ENCODE results near the gene FRRS1L. TPM values are rescaled to one million over a fixed set of nuclear protein-coding genes. Genes with fewer than 3 reads are reported as not detected.

FRRS1L gene
- total RNA-seq, 1 donor from 2014 or later: 6.7 TPM

DNA sequence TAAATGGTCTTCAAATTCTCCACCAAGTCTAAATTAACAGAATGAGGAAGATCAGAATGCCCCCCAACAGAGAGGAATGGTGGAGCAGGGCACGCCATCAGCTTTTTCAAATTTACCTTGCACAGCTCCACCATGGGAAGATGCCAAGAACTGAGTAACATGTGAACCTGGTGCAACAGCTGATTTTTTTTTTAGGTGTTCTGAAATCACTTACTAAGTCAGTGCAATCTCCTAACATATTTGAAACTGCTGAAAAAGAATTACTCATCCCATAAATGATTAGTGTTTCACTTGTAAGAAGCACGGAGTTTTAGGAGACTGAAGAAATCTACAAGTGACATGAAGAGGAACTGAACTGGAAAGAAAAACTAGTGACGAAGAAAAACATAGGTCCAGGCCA is 52.4 kb downstream of the FRRS1L start:
- H3K4me3 Mint-ChIP-seq (ENCODE audit: unreplicated experiment): no peak overlapping the region
- H3K27ac Mint-ChIP-seq (ENCODE audit: unreplicated experiment): peak overlapping the region; percentile 93
- TF ChIP-seq, protein P1, sequence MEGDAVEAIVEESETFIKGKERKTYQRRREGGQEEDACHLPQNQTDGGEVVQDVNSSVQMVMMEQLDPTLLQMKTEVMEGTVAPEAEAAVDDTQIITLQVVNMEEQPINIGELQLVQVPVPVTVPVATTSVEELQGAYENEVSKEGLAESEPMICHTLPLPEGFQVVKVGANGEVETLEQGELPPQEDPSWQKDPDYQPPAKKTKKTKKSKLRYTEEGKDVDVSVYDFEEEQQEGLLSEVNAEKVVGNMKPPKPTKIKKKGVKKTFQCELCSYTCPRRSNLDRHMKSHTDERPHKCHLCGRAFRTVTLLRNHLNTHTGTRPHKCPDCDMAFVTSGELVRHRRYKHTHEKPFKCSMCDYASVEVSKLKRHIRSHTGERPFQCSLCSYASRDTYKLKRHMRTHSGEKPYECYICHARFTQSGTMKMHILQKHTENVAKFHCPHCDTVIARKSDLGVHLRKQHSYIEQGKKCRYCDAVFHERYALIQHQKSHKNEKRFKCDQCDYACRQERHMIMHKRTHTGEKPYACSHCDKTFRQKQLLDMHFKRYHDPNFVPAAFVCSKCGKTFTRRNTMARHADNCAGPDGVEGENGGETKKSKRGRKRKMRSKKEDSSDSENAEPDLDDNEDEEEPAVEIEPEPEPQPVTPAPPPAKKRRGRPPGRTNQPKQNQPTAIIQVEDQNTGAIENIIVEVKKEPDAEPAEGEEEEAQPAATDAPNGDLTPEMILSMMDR (IDR thresholded peaks at IDR 0.05): no peak
- H3K27me3 Mint-ChIP-seq (ENCODE audit: unreplicated experiment): no peaks in the 10 kb centered on the region
- H3K36me3 Mint-ChIP-seq (ENCODE audit: unreplicated experiment): peaks cover 1% of the 10 kb centered on the region
- peaks cover 80% of the 10 kb centered on the region for H3K4me1 Mint-ChIP-seq (ENCODE audit: unreplicated experiment)
- no peak for DNase-seq (ENCODE audit: extremely low spot score, unreplicated experiment)
- no peaks in the 10 kb centered on the region for H3K9me3 Mint-ChIP-seq (ENCODE audit: unreplicated experiment)

DNA sequence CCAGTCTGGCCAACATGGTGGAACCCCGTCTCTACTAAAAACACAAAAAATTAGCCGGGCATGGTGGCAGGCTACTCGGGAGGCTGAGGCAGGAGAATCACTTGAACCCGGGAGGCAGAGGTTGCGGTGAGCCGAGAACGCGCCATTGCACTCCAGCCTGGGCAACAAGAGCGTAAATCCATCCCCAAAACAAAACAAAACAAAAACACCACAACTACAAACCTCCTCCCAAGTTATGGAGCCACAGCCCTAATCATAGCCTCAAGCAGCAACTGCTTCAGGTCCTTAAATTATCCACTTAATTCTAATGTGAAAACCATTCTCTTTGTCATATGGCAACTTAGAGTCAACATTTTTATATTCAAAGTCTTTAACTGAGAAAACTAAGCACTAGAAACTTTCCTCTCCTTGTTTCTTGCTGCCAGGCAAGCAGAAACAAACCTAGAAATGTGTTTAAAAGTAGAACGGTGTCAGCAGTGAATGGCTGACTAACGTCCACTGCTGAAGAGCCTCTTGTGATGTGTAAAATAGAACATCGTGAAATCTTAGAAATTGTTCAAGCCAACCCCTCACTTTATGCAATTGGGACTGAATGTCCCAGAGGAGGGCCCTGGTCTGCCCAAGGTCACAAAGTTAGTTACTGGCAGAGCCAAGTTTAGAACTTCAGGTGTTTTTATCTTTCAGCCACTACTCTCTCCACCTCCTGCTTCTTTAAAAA is 53.0 kb downstream of the FRRS1L start:
- Mint-ChIP-seq H3K27me3 (ENCODE audit: unreplicated experiment) (no peaks in the 10 kb centered on the region), H3K4me1 (ENCODE audit: unreplicated experiment) (peaks cover 86% of the 10 kb centered on the region), H3K27ac (ENCODE audit: unreplicated experiment) (peak overlapping the region; percentile 93), H3K36me3 (ENCODE audit: unreplicated experiment) (peaks cover 1% of the 10 kb centered on the region), H3K9me3 (ENCODE audit: unreplicated experiment) (no peaks in the 10 kb centered on the region), H3K4me3 (ENCODE audit: unreplicated experiment) (no peak overlapping the region)
- no peak for DNase-seq (ENCODE audit: extremely low spot score, unreplicated experiment)
- TF ChIP-seq, protein P1 (IDR thresholded peaks at IDR 0.05): no peak

DNA sequence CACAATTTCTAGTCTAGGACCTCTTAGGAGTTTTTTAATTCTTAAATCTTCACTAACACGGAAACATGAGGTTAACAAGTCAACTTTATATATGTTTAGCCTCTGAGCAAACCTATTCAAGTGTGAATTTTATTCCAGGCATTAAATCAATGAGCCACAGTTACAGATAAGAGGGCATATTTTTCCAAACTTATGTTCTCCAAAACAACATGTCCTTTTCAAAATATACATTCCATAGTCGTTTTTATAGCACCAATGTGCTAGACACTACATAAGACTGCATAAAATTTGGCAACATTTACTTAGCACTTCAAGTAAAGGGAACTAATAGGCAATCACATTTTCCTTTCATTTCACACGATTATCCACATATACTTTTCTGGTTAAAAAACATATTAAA is 53.8 kb downstream of the FRRS1L start:
- H3K27ac Mint-ChIP-seq (ENCODE audit: unreplicated experiment): peak overlapping the region; percentile 93
- TF ChIP-seq, protein P1 (IDR thresholded peaks at IDR 0.05): no peak
- no peaks in the 10 kb centered on the region for H3K27me3 Mint-ChIP-seq (ENCODE audit: unreplicated experiment)

DNA sequence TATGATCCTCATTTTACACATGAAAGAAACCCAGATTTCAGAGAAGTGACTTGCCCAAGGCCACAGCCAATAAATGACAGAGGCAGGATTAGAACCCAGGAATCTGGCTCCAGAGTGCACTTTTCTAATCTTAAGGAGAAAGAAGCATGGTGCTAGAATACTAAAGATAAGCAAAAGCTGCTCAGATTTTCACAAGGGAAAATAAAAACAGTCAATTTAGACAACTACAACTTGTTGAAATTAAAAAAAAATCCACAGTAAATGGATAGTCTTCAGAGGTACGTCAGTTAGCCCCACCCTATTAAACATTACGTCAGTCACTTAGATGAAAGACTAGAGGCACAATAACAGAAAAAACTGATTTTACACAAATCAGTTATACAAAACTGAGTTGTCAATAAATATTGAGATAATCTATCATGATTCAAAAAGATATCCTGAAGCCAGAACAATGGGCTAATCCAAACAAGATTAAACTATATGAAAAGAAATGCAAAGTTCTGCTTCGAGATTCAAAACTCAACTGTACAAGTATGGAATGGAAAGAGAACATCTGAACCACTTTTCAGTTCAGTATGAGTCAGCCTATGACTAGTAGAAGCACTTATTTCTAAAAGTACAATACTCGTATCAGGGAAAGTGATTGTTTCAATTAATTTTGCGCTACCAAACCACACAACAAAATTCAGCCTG is 56.6 kb downstream of the FRRS1L start:
- no peak for DNase-seq (ENCODE audit: extremely low spot score, unreplicated experiment)
- TF ChIP-seq, protein P1 (IDR thresholded peaks at IDR 0.05): no peak
- H3K36me3 Mint-ChIP-seq (ENCODE audit: unreplicated experiment): no peaks in the 10 kb centered on the region
- no peaks in the 10 kb centered on the region for H3K27me3 Mint-ChIP-seq (ENCODE audit: unreplicated experiment)
- H3K4me3 Mint-ChIP-seq (ENCODE audit: unreplicated experiment): peak overlapping the region; percentile 65
- H3K27ac Mint-ChIP-seq (ENCODE audit: unreplicated experiment): peak overlapping the region; percentile 93
- no peaks in the 10 kb centered on the region for H3K9me3 Mint-ChIP-seq (ENCODE audit: unreplicated experiment)
- H3K4me1 Mint-ChIP-seq (ENCODE audit: unreplicated experiment): peaks cover 88% of the 10 kb centered on the region

More for the DNA sequence above, 53.8 kb downstream of the FRRS1L start:
- no peaks in the 10 kb centered on the region for H3K9me3 Mint-ChIP-seq (ENCODE audit: unreplicated experiment)
- peaks cover 1% of the 10 kb centered on the region for H3K36me3 Mint-ChIP-seq (ENCODE audit: unreplicated experiment)
- peaks cover 91% of the 10 kb centered on the region for H3K4me1 Mint-ChIP-seq (ENCODE audit: unreplicated experiment)
- H3K4me3 Mint-ChIP-seq (ENCODE audit: unreplicated experiment): peak overlapping the region; percentile 18
- no peak for DNase-seq (ENCODE audit: extremely low spot score, unreplicated experiment)

DNA sequence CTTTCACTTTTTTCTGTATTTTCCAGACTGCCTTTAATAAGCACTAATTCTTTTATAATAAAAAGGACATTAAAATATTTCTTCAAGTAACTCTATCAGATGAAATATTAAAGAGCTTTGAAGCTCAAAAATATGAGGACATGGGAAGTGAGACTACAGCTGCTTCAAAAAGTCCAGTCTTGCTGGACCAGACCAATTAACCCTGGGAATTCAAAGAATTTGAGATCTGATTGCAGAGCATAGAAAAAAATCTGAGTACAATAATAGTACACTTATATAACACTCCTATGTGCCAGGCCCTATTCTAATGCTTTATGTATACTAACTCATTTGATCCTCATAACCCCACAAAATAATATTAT is 57.1 kb downstream of the FRRS1L start:
- TF ChIP-seq, protein P1 (IDR thresholded peaks at IDR 0.05): no peak
- no peaks in the 10 kb centered on the region for H3K27me3 Mint-ChIP-seq (ENCODE audit: unreplicated experiment)
- peaks cover 85% of the 10 kb centered on the region for H3K4me1 Mint-ChIP-seq (ENCODE audit: unreplicated experiment)
- no peak for DNase-seq (ENCODE audit: extremely low spot score, unreplicated experiment)
- peak overlapping the region; percentile 65 for H3K4me3 Mint-ChIP-seq (ENCODE audit: unreplicated experiment)
- H3K9me3 Mint-ChIP-seq (ENCODE audit: unreplicated experiment): no peaks in the 10 kb centered on the region
- peak overlapping the region; percentile 93 for H3K27ac Mint-ChIP-seq (ENCODE audit: unreplicated experiment)
- H3K36me3 Mint-ChIP-seq (ENCODE audit: unreplicated experiment): peaks cover 1% of the 10 kb centered on the region
